Psoas muscle (tissue), 8 donors: Measurements from ENCODE around the gene TENM3. TPM values are rescaled to one million over a fixed set of nuclear protein-coding genes. Genes with fewer than 3 reads are reported as not detected.

Experiments used
- ATAC-seq, 4 donors: fragments of 200-7000 bp; cut with Tn5 transposase; one replicate each; pipeline ENCODE4 v1.9.1; 2020; ENCODE audit warnings: moderate library complexity in 3 of 4, mild to moderate bottlenecking in 2 of 4
- DNase-seq, 2 donors: peaks; one replicate each; pipeline ENCODE4 v3.0.0-alpha.2; 2020
- H3K27ac ChIP-seq: fragments of 200-600 bp; one replicate; pipeline ENCODE4 v1.8.0; 2022
- H3K27me3 ChIP-seq, 3 donors: fragments of 200-600 bp in 1 of 3; one replicate each; pipeline versions ENCODE4 v1.6.1 to v1.8.0; 2013 to 2022; ENCODE audit warnings: low read length in 2 of 3, mild to moderate bottlenecking in 2 of 3, moderate library complexity in 1 of 3; ENCODE audit not compliant: insufficient read depth in 3 of 3
- H3K36me3 ChIP-seq, 2 donors: fragments of 200-600 bp in 1 of 2; one replicate each; pipeline versions ENCODE4 v1.6.1 to v1.8.0; 2013 to 2022; ENCODE audit warnings: low read depth in 1 of 2, mild to moderate bottlenecking in 1 of 2, moderate library complexity in 1 of 2; ENCODE audit not compliant: insufficient read depth in 1 of 2
- H3K4me1 ChIP-seq: fragments of 200-600 bp; one replicate; pipeline ENCODE4 v1.8.0; 2022
- H3K4me3 ChIP-seq: fragments of 200-600 bp; one replicate; pipeline ENCODE4 v1.8.0; 2022; ENCODE audit warnings: mild to moderate bottlenecking
- H3K9me3 ChIP-seq: fragments of 200-600 bp; one replicate; pipeline ENCODE4 v1.8.0; 2022
- CTCF ChIP-seq: fragments of 200-600 bp; IDR thresholded peaks from one replicate; pipeline ENCODE4 v1.8.0; 2022; ENCODE audit warnings: antibody characterized with exemption
- WGBS, 3 donors: extraction: QIAGEN DNeasy Blood & Tissue Kit; methylation state at CpG; one replicate each; pipeline versions ENCODE4 v1.1.6 to v1.1.7; 2013; 5-methylcytosine and 5-hydroxymethylcytosine counted together
- intact Hi-C, 2 donors: fragments of 100-400 bp; cut with DNase I; formaldehyde crosslinking; loops; one replicate each; pipeline versions ENCODE4 v1.11.0 to v1.14.2; 2022
- polyA plus RNA-seq, 3 donors: library from polyadenylated mRNA; stranded (reverse); fragments of 200-250 nt; gene quantifications; one replicate each; pipeline ENCODE4 v1.2.3, GENCODE V29; 2013
- total RNA-seq, 4 donors: library from RNA; stranded (reverse); fragmentation: NEBNext Ultra II Directional in 2 of 4; extraction: Animal tissue kit (Norgen Biotek cat#: 25700) in 2 of 4; gene quantifications; one replicate each; pipeline versions ENCODE4 v1.2.1 to v1.2.4, GENCODE V29; 2021 to 2023
- donor health status: healthy with polysubstance abuse.
- donor health status: DM: no; HTN: no; CAD: no; lungs with moderate emphysema.
- donor health status: Bipolar disorder and iron deficiency.
- donor health status: healthy.
- donor health status: DM: yes; HTN: yes; CAD: no.
- donor health status: DM: no; HTN: no; CAD: no.
- donor health status: DM: no; HTN: no; CAD: no.
- donor health status: DM: yes; HTN: yes; CAD: no.

TENM3 gene
- total and polyA plus RNA-seq, 7 donors: 0.48 to 11.6 (median 5.3) TPM

DNA sequence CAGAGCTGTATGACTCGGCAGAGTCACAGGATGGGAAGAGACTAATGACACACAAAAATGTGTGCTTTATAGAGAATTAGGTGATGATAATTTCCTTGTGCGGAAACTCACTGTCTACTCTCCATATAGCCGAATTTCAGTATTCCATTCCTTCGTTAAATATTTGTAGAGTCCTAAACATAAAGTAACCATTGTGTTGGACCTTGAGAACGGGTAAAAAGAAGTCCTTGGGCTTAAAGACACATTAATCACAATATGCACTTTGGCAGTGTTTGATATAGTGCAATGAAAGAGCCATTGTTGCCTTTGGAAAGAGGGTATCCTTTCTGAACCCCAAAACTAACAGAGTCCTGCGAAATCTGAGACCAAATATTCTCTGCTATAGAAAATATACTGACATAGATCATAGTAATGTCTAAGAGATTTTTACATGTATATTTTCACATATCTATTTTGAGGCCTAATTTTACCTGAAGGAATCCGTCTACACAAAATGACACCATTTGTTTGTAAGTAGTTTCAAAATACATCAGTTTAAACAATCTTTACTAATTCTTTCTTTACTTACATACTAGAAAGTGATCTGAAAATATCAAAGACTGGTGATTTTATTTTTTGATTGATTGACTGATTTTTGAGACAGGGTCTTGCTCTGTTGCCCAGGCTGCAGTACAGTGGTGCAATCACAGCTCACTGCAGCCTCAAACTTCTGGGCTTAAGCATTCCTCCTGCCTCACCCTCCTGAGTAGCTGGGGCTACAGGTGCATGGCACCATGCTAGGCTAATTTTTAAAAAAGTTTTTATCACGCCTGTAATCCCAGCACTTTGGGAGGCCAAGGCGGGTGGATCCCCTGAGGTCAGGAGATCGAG lies 377.1 kb downstream of the TENM3 start:
- no peak overlapping the region for H3K27ac ChIP-seq
- intact Hi-C loops: no loop called here
- H3K4me1 ChIP-seq: no peaks in the 10 kb centered on the region
- H3K9me3 ChIP-seq: no peaks in the 10 kb centered on the region
- ATAC-seq (no peak), DNase-seq (no peak)
- no peaks in the 10 kb centered on the region for H3K36me3 ChIP-seq
- H3K27me3 ChIP-seq: no peaks in the 10 kb centered on the region
- no peak for TF ChIP-seq CTCF
- 84 to 87% (median 86%) methylated on average over 10 of the region's 10 CpGs for WGBS, 3 donors
- no peak overlapping the region for H3K4me3 ChIP-seq

DNA sequence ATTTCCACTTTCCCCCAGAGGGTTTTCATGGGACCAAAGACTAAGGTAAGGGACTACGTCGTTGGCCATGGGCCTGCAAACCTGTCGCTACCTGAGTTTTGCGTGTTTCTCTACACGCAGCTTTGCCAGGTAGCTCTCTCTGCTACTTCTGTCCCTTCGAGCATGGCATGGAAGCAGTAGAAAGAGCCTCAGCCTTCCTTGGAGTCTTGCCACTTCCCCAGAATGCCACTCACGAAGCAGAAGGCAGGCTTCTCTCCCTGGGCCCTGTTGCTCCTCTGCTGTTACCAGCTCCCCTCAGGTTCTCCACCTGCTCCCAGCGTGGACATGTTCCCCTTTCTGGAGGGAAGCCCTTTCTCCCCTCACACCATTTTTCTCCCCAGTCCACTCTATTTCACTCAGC lies 381.1 kb downstream of the TENM3 start:
- WGBS, 3 donors: 92 to 95% (median 94%) methylated on average over 8 of the region's 8 CpGs
- Histone ChIP-seq H3K36me3 (no peaks in the 10 kb centered on the region), H3K4me3 (no peak overlapping the region), H3K4me1 (no peaks in the 10 kb centered on the region), H3K27ac (no peak overlapping the region), H3K27me3 (no peaks in the 10 kb centered on the region), H3K9me3 (no peaks in the 10 kb centered on the region)
- TF ChIP-seq CTCF: no peak
- DNase-seq: no peak
- no peak for ATAC-seq
- intact Hi-C loops: no loop called here

DNA sequence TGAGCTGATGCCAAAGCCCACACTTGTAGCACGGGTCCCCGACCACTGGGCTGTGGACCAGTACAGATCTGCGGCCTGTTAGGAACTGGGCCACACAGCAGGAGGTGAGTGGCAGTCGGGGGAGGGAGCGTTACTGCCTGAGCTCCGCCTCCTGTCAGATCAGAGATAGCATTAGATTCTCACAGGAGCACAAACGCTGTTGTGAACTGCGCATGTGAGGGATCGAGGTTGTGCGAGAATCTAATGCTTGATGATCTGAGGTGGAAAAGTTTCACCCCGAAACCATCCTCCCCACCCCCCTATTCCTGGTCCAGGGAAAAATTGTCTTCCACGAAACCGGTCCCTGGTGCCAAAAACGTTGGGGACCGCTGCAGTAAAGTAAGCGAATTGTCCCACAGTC lies 382.0 kb downstream of the TENM3 start:
- ATAC-seq (no peak), DNase-seq (no peak)
- Histone ChIP-seq H3K27ac (no peak overlapping the region), H3K4me1 (no peaks in the 10 kb centered on the region), H3K36me3 (no peaks in the 10 kb centered on the region), H3K9me3 (no peaks in the 10 kb centered on the region), H3K27me3 (no peaks in the 10 kb centered on the region), H3K4me3 (no peak overlapping the region)
- no peak for TF ChIP-seq CTCF
- intact Hi-C loops: no loop called here
- WGBS, 3 donors: 78 to 79% (median 78%) methylated on average over 16 of the region's 16 CpGs

GRCh38 chr4:182627996-182628395 lies 384.8 kb downstream of the TENM3 start:
- no peaks in the 10 kb centered on the region for H3K36me3 ChIP-seq
- no peak for TF ChIP-seq CTCF
- ATAC-seq (no peak), DNase-seq (no peak)
- H3K27ac ChIP-seq: no peak overlapping the region
- H3K27me3 ChIP-seq: no peaks in the 10 kb centered on the region
- H3K4me1 ChIP-seq: no peaks in the 10 kb centered on the region
- intact Hi-C loops: no loop called here
- no peaks in the 10 kb centered on the region for H3K9me3 ChIP-seq
- no peak overlapping the region for H3K4me3 ChIP-seq
- 66 to 71% (median 66%) methylated on average over 6 of the region's 6 CpGs for WGBS, 3 donors

DNA sequence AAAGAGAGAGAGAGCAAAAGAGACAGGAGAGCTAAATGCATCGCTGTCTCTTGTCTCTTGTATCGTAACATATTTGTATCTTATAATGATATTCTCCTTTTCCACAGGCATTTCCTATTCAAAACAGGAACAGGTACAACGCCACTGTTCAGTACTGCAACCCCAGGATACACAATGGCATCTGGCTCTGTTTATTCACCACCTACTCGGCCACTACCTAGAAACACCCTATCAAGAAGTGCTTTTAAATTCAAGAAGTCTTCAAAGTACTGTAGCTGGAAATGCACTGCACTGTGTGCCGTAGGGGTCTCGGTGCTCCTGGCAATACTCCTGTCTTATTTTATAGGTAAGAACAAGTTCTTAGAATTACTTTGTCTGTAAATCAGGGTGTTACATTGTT lies 385.3 kb downstream of the TENM3 start:
- Histone ChIP-seq H3K27ac (no peak overlapping the region), H3K4me1 (no peaks in the 10 kb centered on the region), H3K9me3 (no peaks in the 10 kb centered on the region), H3K27me3 (no peaks in the 10 kb centered on the region), H3K36me3 (no peaks in the 10 kb centered on the region), H3K4me3 (no peak overlapping the region)
- no peak for TF ChIP-seq CTCF
- intact Hi-C loops: no loop called here
- no peak for DNase-seq
- ATAC-seq: no peak
- WGBS, 3 donors: 89 to 92% (median 92%) methylated on average over 6 of the region's 6 CpGs
